ENCODE data around the gene TP63. TPM values are rescaled to one million over a fixed set of nuclear protein-coding genes. Genes with fewer than 3 reads are reported as not detected.

Gene TP63
- total and polyA plus RNA-seq, 2 experiments from 2014 or later: not detected

- no peak for ATAC-seq
- H3K36me3 Mint-ChIP-seq (ENCODE audit: low read depth): no peaks in the 10 kb centered on the region
These were observed 96.0 kb downstream of the TP63 start for GRCh38 chr3:189727158-189727557.

More at GRCh38 chr3:189727158-189727557, 96.0 kb downstream of the TP63 start:
- Histone ChIP-seq H3K4me1 (ENCODE audit: insufficient read depth) (no peaks in the 10 kb centered on the region; the same call in 1 of the 2 replicates), H3K4me2 (no peak overlapping the region), H3K27ac (ENCODE audit: low read depth) (no peak overlapping the region), H3K36me3 (ENCODE audit: insufficient read depth) (no peaks in the 10 kb centered on the region), H4K20me1 (replicated peaks; ENCODE audit: insufficient read depth) (no peaks in the 10 kb centered on the region), H3F3A (replicated peaks; ENCODE audit: low read depth) (no peaks in the 10 kb centered on the region), H3K79me2 (replicated peaks; ENCODE audit: insufficient read depth) (no peaks in the 10 kb centered on the region), H3K27me3 (ENCODE audit: insufficient read depth) (no peaks in the 10 kb centered on the region), H3K4me3 (no peak overlapping the region), H3K9me2 (ENCODE audit: insufficient read depth) (0 out of 2 replicates have a peak, but pooled peaks cover 5% of the 10 kb centered on the region), H2AFZ (no peak overlapping the region)
- DNase-seq (ENCODE audit: low spot score): no peak
- H3K27ac Mint-ChIP-seq: no peak overlapping the region
- H3K9me3 Mint-ChIP-seq: no peaks in the 10 kb centered on the region
- no peak for TF ChIP-seq POLR2AphosphoS5 (IDR thresholded peaks at IDR 0.05; ENCODE audit: low read depth)
- no peak for TF ChIP-seq JUNB (IDR thresholded peaks at IDR 0.05; ENCODE audit: unreplicated experiment)
- TF ChIP-seq EZH2 (IDR thresholded peaks at IDR 0.05; ENCODE audit: low read depth, unreplicated experiment): no peak
- no peak for TF ChIP-seq CTCF (conservative IDR thresholded peaks at IDR 0.05; ENCODE audit: low read depth in 2 of 2)
- TF ChIP-seq EZH2phosphoT487 (IDR thresholded peaks at IDR 0.05; ENCODE audit: unreplicated experiment): no peak
- no peak for TF ChIP-seq ZNF462 (CRISPR knock-in tag; IDR thresholded peaks at IDR 0.05)
- no peak for TF ChIP-seq STAT1 (IDR thresholded peaks at IDR 0.05; ENCODE audit: unreplicated experiment)
- TF ChIP-seq ZNF331 (CRISPR knock-in tag; IDR thresholded peaks at IDR 0.05; ENCODE audit: low read depth): no peak
- TF ChIP-seq ETS1 (IDR thresholded peaks at IDR 0.05): no peak
- no peak for TF ChIP-seq ZNF114 (CRISPR knock-in tag; IDR thresholded peaks at IDR 0.05)
- TF ChIP-seq, protein P1, sequence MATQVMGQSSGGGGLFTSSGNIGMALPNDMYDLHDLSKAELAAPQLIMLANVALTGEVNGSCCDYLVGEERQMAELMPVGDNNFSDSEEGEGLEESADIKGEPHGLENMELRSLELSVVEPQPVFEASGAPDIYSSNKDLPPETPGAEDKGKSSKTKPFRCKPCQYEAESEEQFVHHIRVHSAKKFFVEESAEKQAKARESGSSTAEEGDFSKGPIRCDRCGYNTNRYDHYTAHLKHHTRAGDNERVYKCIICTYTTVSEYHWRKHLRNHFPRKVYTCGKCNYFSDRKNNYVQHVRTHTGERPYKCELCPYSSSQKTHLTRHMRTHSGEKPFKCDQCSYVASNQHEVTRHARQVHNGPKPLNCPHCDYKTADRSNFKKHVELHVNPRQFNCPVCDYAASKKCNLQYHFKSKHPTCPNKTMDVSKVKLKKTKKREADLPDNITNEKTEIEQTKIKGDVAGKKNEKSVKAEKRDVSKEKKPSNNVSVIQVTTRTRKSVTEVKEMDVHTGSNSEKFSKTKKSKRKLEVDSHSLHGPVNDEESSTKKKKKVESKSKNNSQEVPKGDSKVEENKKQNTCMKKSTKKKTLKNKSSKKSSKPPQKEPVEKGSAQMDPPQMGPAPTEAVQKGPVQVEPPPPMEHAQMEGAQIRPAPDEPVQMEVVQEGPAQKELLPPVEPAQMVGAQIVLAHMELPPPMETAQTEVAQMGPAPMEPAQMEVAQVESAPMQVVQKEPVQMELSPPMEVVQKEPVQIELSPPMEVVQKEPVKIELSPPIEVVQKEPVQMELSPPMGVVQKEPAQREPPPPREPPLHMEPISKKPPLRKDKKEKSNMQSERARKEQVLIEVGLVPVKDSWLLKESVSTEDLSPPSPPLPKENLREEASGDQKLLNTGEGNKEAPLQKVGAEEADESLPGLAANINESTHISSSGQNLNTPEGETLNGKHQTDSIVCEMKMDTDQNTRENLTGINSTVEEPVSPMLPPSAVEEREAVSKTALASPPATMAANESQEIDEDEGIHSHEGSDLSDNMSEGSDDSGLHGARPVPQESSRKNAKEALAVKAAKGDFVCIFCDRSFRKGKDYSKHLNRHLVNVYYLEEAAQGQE (IDR thresholded peaks at IDR 0.05; ENCODE audit: unreplicated experiment): no peak
- no peak for TF ChIP-seq NANOG (IDR thresholded peaks at IDR 0.05; ENCODE audit: borderline replicate concordance)
- TF ChIP-seq CREB1 (CRISPR knock-in tag; IDR thresholded peaks at IDR 0.05; ENCODE audit: low read depth): no peak
- no peaks in the 10 kb centered on the region for H3K27me3 Mint-ChIP-seq (ENCODE audit: insufficient read depth, low read depth, poor library complexity)
- H3K4me1 Mint-ChIP-seq: peaks cover 9% of the 10 kb centered on the region; the same call in 2 of the 3 replicates
- H3K4me3 Mint-ChIP-seq: no peak overlapping the region

All from GM23338 (cell line).